Testis (tissue), 3 donors: ENCODE measurements around the gene PTPRU. TPM values are rescaled to one million over a fixed set of nuclear protein-coding genes. Genes with fewer than 3 reads are reported as not detected.

ENCODE experiments used
- DNase-seq: peaks from one replicate; pipeline ENCODE4 v3.0.0-alpha.2; 2019
- H3K27ac ChIP-seq, 2 donors: fragments of 200-600 bp; sonication (generic); one replicate each; pipeline ENCODE4 v1.5.1; 2019
- H3K27me3 ChIP-seq: fragments of 200-600 bp; sonication (generic); one replicate; pipeline ENCODE4 v1.5.1; 2019
- H3K36me3 ChIP-seq: fragments of 200-600 bp; sonication (generic); one replicate; pipeline ENCODE4 v1.5.1; 2017; ENCODE audit warnings: low read depth; ENCODE audit errors: missing control alignments
- H3K4me1 ChIP-seq: fragments of 200-600 bp; sonication (generic); one replicate; pipeline ENCODE4 v1.5.1; 2019
- H3K4me3 ChIP-seq, 2 donors: fragments of 200-600 bp; sonication (generic); one replicate each; pipeline ENCODE4 v1.5.1; 2017 to 2019
- H3K9me3 ChIP-seq: fragments of 200-600 bp; sonication (generic); one replicate; pipeline ENCODE4 v1.5.1; 2017
- POLR2A ChIP-seq: fragments of 450-650 bp; IDR thresholded peaks from one replicate; pipeline ENCODE4 v1.6.1; 2017; ENCODE audit warnings: antibody characterized with exemption, mild to moderate bottlenecking, moderate library complexity
- WGBS, 2 donors: methylation state at CpG; one replicate each; pipeline ENCODE4 v1.1.5; 2018; 5-methylcytosine and 5-hydroxymethylcytosine counted together
- intact Hi-C: fragments of 100-400 bp; cut with DNase I; formaldehyde crosslinking; loops from one replicate; pipeline ENCODE4 v1.15.1; 2023; ENCODE audit warnings: low total_unique reads
- polyA plus RNA-seq: library from polyadenylated mRNA; stranded (reverse); fragments of 350-450 nt; fragmentation: Illumina TruSeq; extraction: RNeasy Lipid Tissue Mini Kit (QIAGEN cat#74804); gene quantifications from one replicate; pipeline ENCODE4 v1.2.3, GENCODE V29; 2014; ENCODE audit warnings: low read depth, low replicate concordance; ENCODE audit not compliant: insufficient read depth
- total RNA-seq, 2 donors: library from RNA; depleted of rRNA; stranded (reverse); fragments of >200 nt; gene quantifications; one replicate each; pipeline ENCODE4 v1.2.3, GENCODE V29; 2016
- TF ChIP-seq, protein P1 (sequence below), 3 experiments: fragments of 450-650 bp in 2 of 3; fragments of 200-600 bp in 1 of 3; sonication (generic) in 1 of 3; IDR thresholded peaks; one replicate each; pipeline ENCODE4 v1.5.1; 2016 to 2019; ENCODE audit warnings: antibody characterized with exemption in 3 of 3, mild to moderate bottlenecking in 2 of 3, moderate library complexity in 1 of 3

PTPRU gene
- total and polyA plus RNA-seq, 3 donors from 2014 or later, result 13.3 to 39.1 (median 21.7) TPM

DNA sequence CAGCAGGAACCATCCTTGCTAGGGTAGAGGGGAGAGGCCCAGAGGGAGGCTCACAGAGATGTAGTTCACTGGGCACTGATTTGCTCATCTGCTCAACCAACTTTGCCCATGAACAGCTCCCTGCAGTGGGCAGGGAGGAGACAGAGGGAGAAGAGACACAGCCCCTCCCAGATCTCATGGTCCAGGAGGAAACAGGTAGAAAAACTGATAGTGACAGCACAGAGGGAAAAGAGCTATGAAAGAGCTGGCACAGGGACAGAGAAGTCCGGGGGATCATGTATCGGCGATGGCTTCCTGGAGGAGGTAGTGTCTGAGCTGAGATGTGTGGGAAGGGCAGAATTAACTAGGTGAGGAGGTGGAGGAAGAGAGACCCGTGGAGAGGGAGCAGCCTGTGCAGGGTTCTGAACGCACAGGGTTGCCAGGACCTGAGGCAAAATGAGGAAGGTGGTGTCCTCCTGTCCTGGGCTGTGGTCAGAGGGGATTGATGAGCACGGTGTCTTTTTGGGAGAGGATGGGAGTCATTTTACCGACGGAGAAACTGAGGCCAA lies 85.9 kb downstream of the PTPRU start:
- TF ChIP-seq POLR2A, result no peak
- TF ChIP-seq, protein P1, sequence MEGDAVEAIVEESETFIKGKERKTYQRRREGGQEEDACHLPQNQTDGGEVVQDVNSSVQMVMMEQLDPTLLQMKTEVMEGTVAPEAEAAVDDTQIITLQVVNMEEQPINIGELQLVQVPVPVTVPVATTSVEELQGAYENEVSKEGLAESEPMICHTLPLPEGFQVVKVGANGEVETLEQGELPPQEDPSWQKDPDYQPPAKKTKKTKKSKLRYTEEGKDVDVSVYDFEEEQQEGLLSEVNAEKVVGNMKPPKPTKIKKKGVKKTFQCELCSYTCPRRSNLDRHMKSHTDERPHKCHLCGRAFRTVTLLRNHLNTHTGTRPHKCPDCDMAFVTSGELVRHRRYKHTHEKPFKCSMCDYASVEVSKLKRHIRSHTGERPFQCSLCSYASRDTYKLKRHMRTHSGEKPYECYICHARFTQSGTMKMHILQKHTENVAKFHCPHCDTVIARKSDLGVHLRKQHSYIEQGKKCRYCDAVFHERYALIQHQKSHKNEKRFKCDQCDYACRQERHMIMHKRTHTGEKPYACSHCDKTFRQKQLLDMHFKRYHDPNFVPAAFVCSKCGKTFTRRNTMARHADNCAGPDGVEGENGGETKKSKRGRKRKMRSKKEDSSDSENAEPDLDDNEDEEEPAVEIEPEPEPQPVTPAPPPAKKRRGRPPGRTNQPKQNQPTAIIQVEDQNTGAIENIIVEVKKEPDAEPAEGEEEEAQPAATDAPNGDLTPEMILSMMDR (IDR thresholded peaks at IDR 0.05), result no peak
- Histone ChIP-seq H3K27ac (no peak overlapping the region), H3K9me3 (no peaks in the 10 kb centered on the region), H3K4me3 (no peak overlapping the region), H3K27me3 (no peaks in the 10 kb centered on the region), H3K4me1 (no peaks in the 10 kb centered on the region), H3K36me3 (no peaks in the 10 kb centered on the region)
- no peak for DNase-seq
- intact Hi-C loops, result no loop called here
- WGBS, 2 donors, result 86 to 89% methylated on average over 8 of the region's 8 CpGs

- intact Hi-C loops, result no loop called here
- no peaks in the 10 kb centered on the region for H3K9me3 ChIP-seq
- WGBS, 2 donors, result 82 to 95% methylated on average over 4 to 12 of the region's 12 CpGs
- no peak for DNase-seq
- H3K4me1 ChIP-seq, result no peaks in the 10 kb centered on the region
- TF ChIP-seq, protein P1 (IDR thresholded peaks at IDR 0.05), result no peak
- no peak for TF ChIP-seq POLR2A
- no peaks in the 10 kb centered on the region for H3K36me3 ChIP-seq
- no peak overlapping the region for H3K27ac ChIP-seq
- no peaks in the 10 kb centered on the region for H3K27me3 ChIP-seq
- H3K4me3 ChIP-seq, result no peak overlapping the region
Observed at GRCh38 chr1:29322861-29323585, 86.7 kb downstream of the PTPRU start.

GRCh38 chr1:29323636-29324035 lies 87.3 kb downstream of the PTPRU start:
- intact Hi-C loops, result no loop called here
- Histone ChIP-seq H3K4me3 (no peak overlapping the region), H3K27me3 (no peaks in the 10 kb centered on the region), H3K36me3 (no peaks in the 10 kb centered on the region), H3K4me1 (no peaks in the 10 kb centered on the region), H3K27ac (no peak overlapping the region), H3K9me3 (no peaks in the 10 kb centered on the region)
- TF ChIP-seq, protein P1 (IDR thresholded peaks at IDR 0.05), result no peak
- TF ChIP-seq POLR2A, result no peak
- no peak for DNase-seq
- 85 to 87% methylated on average over 7 to 8 of the region's 8 CpGs for WGBS, 2 donors

DNA sequence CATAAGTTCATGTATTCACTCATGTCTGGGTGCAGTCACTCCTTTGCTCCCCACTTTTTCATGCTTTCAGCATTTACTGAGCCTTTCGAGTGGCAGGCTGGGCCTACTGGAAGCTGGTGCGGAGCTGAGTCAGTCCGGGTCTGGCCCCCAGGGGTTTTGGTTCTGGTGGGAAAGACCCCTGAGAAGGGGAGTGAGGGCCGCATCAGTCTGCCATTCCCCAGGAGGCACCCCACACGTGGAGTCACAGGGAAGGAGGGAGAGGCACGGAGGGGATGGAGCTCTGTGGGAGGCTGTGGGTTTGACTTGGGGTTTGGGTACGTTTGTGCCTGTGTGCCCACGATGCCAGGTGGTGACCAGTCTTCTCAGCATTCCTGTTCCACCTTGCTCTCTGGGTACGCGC lies 87.9 kb downstream of the PTPRU start:
- 49 to 76% methylated on average over 9 to 10 of the region's 10 CpGs for WGBS, 2 donors
- Histone ChIP-seq H3K4me3 (no peak overlapping the region), H3K27me3 (no peaks in the 10 kb centered on the region), H3K27ac (no peak overlapping the region), H3K4me1 (no peaks in the 10 kb centered on the region), H3K9me3 (no peaks in the 10 kb centered on the region), H3K36me3 (no peaks in the 10 kb centered on the region)
- intact Hi-C loops, result no loop called here
- DNase-seq, result no peak
- TF ChIP-seq, protein P1 (IDR thresholded peaks at IDR 0.05), result no peak
- no peak for TF ChIP-seq POLR2A
